ENCODE results near the gene FNBP1L. TPM values are rescaled to one million over a fixed set of nuclear protein-coding genes. Genes with fewer than 3 reads are reported as not detected.

The FNBP1L gene
- total and polyA plus RNA-seq, 9 of the 15 experiments (the other 6 are each of a cell fraction or from before 2014, with no cell fraction given) = 1.4 to 6.9 (median 5.9) TPM

GRCh38 chr1:93567255-93567918, 119.5 kb downstream of the FNBP1L start (continued):
- no peak for TF ChIP-seq CBX8 (IDR thresholded peaks at IDR 0.05; ENCODE audit: borderline replicate concordance, extremely low read depth, low read depth, low read length, poor library complexity, severe bottlenecking)
- peak; percentile 97 for TF ChIP-seq SMARCC2 (IDR thresholded peaks at IDR 0.05; ENCODE audit: low read depth)
- no peak for TF ChIP-seq ZNF830 (CRISPR knock-in tag; IDR thresholded peaks at IDR 0.05)
- no peak for TF ChIP-seq GTF3C2 (IDR thresholded peaks at IDR 0.05; ENCODE audit: borderline replicate concordance, extremely low read depth, insufficient read length)
- TF ChIP-seq CREM (IDR thresholded peaks at IDR 0.05; ENCODE audit: low read depth) = peak; percentile 94
- TF ChIP-seq RBM14 (IDR thresholded peaks at IDR 0.05; ENCODE audit: borderline replicate concordance, insufficient read depth, low read depth, low read length) = no peak
- no peak for TF ChIP-seq POLR3G (IDR thresholded peaks at IDR 0.05; ENCODE audit: extremely low read depth, insufficient read length, insufficient replicate concordance)
- TF ChIP-seq RBM15 (IDR thresholded peaks at IDR 0.05; ENCODE audit: insufficient read depth, low read length) = no peak
- peak; percentile 99 for TF ChIP-seq SMARCE1 (IDR thresholded peaks at IDR 0.05)
- TF ChIP-seq, protein P1, sequence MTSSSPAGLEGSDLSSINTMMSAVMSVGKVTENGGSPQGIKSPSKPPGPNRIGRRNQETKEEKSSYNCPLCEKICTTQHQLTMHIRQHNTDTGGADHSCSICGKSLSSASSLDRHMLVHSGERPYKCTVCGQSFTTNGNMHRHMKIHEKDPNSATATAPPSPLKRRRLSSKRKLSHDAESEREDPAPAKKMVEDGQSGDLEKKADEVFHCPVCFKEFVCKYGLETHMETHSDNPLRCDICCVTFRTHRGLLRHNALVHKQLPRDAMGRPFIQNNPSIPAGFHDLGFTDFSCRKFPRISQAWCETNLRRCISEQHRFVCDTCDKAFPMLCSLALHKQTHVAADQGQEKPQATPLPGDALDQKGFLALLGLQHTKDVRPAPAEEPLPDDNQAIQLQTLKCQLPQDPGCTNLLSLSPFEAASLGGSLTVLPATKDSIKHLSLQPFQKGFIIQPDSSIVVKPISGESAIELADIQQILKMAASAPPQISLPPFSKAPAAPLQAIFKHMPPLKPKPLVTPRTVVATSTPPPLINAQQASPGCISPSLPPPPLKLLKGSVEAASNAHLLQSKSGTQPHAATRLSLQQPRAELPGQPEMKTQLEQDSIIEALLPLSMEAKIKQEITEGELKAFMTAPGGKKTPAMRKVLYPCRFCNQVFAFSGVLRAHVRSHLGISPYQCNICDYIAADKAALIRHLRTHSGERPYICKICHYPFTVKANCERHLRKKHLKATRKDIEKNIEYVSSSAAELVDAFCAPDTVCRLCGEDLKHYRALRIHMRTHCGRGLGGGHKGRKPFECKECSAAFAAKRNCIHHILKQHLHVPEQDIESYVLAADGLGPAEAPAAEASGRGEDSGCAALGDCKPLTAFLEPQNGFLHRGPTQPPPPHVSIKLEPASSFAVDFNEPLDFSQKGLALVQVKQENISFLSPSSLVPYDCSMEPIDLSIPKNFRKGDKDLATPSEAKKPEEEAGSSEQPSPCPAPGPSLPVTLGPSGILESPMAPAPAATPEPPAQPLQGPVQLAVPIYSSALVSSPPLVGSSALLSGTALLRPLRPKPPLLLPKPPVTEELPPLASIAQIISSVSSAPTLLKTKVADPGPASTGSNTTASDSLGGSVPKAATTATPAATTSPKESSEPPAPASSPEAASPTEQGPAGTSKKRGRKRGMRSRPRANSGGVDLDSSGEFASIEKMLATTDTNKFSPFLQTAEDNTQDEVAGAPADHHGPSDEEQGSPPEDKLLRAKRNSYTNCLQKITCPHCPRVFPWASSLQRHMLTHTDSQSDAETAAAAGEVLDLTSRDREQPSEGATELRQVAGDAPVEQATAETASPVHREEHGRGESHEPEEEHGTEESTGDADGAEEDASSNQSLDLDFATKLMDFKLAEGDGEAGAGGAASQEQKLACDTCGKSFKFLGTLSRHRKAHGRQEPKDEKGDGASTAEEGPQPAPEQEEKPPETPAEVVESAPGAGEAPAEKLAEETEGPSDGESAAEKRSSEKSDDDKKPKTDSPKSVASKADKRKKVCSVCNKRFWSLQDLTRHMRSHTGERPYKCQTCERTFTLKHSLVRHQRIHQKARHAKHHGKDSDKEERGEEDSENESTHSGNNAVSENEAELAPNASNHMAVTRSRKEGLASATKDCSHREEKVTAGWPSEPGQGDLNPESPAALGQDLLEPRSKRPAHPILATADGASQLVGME (CRISPR knock-in tag; IDR thresholded peaks at IDR 0.05) = no peak
- 0 out of 2 replicates have a peak, but pooled peaks have one; percentile 5 for TF ChIP-seq MAFG (tag; conservative IDR thresholded peaks at IDR 0.05)
- TF ChIP-seq FOXK1 (CRISPR knock-in tag; IDR thresholded peaks at IDR 0.05; ENCODE audit: borderline replicate concordance) = peak; percentile 94; the same call in 1 of the 2 replicates
- no peak for TF ChIP-seq SRF (CRISPR knock-in tag; IDR thresholded peaks at IDR 0.05)
- TF ChIP-seq ZNF280B (CRISPR knock-in tag; IDR thresholded peaks at IDR 0.05) = no peak
- TF ChIP-seq BRF1 (IDR thresholded peaks at IDR 0.05; ENCODE audit: borderline replicate concordance, extremely low read depth, insufficient read length) = no peak
- no peak for TF ChIP-seq ZBED1 (IDR thresholded peaks at IDR 0.05)
